NCI-H128 (cell line): ENCODE results near the gene COMMD2.

Experiments
- DNase-seq: peaks from one replicate; lab custom pipeline; 2025; ENCODE audit not compliant: unreplicated experiment; lab: John Stamatoyannopoulos, UW

Gene COMMD2

DNA sequence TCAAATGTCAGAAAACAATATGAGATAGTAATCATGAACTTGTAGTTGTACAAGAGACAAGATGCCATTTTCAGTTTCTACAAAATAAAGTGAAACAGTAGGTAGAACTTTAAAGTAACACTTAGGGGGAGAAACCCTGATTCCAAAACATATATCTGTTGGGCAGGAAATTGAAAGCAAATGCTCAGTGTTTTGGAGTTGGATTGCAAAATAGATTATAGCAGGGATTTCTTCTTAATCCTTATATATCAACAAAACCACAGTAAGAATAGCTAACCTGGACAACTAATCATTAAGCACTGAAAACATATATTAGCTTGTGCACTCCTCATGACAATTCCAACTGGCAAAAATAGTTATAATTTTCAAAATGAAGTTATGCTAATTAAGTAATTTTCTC, 46.9 kb downstream of the COMMD2 start:
- DNase-seq: no peak

DNA sequence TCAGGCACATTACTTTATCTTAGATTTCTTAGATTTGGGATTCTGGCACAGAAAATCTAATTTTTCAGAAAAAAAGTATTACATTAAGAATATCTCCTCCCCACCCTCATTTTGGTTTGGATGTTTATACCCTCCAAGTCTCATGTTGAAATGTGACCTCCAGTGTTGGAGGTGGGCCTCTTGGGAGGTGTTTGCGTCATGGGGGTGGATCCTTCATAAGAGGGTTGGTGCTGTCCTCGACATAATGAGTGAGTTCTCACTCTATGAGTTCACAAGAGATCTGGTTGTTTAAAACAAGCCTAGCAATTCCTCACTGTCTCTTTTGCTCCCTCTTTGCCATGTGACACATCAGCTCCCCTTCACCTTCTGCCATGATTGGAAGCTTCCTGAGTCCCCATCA, 48.8 kb downstream of the COMMD2 start:
- DNase-seq: no peak

DNA sequence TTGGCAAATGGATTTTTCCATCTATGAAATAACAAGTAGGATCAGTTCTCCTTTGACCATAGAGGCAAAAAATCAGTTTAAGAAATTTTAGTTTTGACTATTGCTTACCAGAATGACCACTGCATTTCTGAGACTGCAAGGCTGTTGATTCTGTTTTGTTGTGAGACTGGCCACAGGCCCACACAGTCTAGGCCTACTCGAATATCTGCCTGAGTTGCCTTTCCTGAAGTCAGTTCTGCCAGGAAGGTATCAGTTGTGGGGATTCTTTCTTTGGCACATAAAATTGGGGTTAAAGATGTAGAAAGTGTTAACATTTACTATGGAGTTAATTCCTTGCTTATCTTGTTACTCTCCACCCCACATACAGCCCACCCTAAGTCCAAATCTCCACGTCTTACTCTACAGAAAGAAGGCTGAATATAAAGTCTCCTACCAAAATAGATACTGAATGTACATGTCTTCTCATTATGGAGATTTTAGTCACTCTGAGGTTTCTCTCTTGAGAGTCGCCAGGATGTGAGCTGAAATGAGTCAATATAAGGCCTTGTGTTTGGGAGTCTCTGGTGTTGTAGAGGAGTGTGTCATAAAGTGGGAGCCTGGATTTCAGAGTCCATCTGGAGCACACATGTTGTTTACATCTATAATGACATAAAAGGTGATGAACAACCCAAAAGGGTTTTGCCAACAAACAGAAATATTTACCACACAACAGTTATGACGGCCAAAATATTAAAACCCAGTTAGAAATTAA, 49.4 kb downstream of the COMMD2 start:
- no peak for DNase-seq

DNA sequence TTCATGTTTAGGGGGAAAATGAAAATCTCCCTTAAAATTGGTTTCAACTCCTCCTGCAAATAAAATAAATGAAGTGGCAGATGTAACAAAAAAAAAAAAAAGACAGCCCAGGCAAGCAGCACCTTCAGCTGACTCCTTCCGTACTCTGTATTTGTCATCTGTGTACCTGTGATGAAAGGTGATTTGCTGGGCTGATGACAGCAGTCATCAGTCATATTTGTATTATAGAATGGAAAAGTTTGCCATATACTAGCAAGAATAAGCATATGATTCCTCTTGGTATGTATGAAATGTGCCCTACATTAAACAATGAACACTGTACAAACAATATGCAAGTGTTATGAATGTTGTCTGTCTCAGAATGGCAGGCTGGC, 50.3 kb downstream of the COMMD2 start:
- DNase-seq: no peak

DNA sequence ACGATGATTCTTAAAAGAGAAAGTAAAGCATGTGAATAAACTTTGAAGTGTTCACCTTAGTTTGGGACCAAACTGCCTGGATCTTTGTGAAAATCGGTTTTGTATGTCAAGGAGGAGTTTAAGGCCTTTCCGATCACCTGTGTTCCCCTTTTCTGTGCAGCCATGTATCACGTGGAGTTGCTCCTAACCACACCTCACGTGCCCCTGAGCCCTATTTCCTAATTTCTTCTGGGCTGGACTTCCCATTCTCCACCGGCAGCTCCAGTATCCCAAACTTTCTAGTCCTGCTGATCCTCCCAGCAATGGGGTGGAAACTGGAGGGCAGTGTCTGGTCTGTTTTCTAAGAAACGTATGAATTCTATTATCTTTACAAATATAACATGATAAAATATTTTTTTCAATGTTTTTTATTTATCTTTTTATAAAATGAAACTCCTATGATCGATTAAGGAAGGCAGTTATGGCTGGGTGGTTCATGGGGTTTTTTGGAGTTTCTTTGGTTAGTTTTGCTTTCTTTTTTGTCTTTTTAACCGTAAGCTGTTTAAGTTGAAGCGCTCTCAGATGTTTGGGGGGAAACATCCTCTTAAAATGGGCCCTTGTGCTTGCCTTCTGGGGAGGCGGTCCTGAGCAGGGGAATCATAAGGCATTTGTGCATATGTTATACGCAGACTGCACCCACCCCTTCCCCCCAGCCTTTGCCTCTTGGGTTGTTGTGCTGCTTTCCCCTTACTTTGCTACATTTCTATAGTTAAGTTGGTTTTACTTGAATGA, 50.9 kb downstream of the COMMD2 start:
- DNase-seq: no peak
